Stimulated activated CD8-positive, alpha-beta memory T cell treated with anti-CD3 and anti-CD28 coated beads, Interleukin-7, amount 100 ng/mL, for 48 hours (primary cell): ENCODE data around the gene PRKAR1B.
"Not testable (repeated sequence)": the region's sequence is repeated elsewhere in the genome, so short reads cannot be mapped to it uniquely, and the experiment has no call there.

Source experiments
- DNase-seq, 2 donors: peaks; one replicate each; pipeline ENCODE4 v3.0.0-alpha.2; 2020; ENCODE audit warnings: low read depth in 1 of 2; ENCODE audit errors: extremely low read depth in 1 of 2

The PRKAR1B gene

DNA sequence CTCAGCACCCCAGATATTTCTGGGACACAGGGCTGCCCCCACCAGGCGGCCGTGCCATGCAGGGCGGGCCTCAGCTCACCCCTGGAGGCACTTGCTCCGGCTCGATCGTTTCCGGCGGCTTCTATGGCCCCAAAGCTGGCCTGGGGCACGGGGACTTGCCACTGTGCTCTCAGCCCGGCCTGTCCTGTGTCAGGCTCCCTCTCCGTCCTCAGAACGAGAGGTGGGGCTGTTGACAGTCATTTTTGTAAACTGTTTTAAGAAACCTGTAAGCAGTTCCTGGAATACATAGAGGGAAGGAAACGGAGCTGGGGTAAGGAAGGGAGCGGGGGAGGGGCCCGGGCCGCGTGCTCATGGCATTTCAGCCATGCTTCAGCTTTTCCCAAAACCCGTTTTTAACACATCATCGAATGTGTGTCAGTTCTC lies 30.7 kb upstream of the PRKAR1B start:
- no peak for DNase-seq

DNA sequence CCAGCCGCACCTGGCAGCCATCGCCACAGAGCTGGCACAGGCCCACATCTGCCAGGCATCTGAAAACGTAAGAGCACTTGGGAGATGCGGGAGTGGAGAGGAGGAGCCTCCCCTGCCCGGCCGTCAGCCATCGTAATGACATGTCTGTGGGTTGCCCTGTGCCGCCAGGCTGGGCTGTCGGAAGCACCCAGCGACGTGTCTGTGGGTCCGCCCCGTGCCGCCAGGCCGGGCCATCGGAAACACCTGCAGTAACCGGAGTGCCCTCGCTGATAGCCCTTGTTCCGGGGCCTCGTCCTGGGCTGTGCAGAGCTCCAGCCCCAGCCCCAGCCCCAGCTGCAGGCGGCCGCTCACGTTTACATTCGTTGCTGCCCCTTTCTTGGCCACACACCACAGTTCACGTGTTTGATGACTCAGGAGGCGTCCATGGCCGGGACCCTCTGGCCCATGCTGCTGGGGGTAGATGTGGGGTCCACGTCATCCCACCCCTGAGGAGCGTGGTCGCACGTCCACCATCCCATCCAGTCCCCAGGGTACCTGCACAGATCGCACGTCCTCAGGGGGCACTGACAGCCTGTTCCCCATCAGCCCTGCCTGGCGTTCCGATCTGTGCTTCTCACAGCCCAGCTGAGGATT lies 30.0 kb upstream of the PRKAR1B start:
- no peak for DNase-seq

DNA sequence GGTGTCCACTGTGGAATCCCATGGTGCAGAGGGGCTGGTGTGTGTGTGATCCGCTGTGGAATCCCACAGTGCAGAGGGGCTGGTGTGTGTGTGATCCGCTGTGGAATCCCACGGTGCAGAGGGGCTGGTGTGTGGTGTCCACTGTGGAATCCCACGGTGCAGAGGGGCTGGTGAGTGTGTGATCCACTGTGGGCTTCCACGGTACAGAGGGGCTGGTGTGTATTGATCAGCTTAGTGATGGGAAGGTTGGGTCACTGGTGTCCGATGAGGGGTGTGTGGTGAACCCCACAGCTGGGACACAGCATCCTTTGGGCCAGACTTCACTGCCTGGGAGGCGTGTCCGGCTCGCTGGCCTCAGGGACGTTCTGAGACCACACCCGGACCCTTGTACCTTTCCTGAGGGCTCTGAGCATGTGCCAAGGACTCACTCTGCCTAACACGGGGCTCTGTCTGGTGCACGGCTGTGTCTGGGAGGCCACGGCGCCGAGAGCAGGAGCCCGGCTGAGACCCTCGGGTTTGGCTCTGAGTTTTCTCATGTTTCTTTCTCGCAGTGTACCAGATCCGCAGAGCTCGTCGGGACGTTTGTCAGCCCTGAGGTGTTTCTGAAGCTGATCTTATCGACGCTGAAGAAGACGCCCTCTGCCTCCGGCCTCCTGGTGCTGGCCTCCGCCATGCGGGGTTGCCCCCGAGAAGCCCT lies 29.3 kb upstream of the PRKAR1B start:
- DNase-seq: no peak

DNA sequence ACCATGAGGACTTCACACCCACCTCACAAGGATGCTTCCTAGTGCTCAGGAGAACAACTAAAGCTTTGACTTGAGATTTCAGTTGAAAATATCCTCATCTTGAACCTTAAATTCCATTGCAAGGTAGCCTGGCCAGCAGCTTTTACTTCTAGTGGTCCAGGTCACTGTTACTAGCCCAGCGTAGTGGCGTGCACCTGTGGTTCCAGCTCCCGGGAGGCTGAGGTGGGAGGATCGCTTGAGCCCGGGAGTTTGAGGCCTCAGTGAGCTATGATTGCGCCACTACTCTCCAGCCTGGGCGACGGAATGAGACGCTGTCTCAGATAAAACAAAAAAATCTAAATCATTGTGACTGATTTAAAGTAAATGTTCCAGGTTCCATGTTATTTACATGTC lies 28.3 kb upstream of the PRKAR1B start:
- no peak for DNase-seq

DNA sequence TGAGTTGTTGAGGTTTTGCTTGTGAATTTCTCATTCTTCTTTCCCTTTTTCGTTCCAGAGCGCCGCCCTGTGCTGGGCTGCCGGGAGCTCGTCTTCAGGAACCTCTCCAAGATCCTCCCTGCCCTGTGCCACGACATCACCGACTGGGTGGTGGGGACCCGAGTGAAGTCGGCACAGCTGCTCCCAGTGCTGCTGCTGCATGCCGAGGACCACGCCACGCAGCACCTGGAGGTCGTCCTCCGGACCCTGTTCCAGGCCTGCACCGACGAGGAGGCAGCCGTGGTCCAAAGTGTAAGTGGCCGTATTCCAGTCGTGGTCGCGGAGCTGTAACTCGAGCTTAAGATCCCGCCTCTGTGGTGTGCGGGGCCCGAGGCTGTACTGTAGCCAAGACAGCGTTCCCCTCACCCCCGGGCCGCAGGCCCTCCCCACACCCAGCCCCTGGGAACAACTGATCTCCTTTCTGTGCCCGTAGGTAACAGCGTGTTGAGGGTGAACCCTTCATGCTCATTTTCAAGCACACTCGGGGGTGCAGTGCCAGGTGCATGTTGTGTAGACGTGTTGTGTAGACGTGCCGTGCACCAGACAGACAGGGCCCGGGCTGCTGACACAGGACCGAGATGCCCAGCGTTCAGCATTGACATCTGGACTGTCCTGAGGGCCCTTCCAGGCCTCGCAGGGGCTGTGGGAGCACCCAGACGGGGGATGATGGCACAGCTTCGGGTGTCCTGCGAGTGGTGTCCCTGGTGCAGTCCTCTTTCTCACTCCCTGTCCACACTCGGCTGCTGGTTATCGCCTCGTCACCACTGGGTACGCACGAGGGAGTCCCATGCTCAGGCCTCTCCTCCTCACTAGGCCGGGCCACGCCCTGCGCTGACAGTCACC lies 27.7 kb upstream of the PRKAR1B start:
- DNase-seq: no peak

DNA sequence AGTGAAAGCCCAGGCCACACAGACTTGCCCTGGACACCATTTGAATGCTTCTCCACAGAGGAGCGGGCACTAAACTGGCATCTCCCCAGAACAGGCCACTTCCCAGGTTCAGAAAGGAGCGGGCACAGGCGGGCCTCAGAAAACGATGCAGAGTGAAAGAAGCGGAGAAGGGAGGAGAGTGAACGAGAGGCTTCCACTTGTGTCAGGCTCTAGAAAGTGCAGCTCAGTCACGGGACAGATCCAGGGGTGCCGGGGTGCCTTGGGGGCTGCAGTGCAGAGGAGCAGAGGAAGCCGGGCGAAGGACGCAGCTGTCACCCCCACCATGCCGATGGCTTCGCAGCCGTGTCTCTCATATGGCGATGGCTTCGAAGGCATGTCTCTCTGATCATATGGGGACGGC lies 26.1 kb upstream of the PRKAR1B start:
- DNase-seq: no peak

DNA sequence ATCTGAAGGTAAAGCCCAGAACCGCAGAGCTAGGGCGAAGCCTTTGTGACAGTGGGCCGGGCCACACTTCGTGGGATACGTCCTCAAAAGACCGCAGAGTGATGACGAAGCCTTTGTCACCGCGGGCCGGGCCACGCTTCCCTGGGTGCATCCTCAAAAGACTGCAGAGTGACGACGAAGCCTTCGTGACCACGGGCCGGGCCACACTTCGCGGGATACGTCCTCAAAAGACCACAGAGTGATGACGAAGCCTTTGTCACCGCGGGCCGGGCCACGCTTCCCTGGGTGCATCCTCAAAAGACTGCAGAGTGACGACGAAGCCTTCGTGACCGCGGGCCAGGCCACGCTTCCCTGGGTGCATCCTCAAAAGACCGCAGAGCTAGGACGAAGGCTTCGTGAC lies 25.2 kb upstream of the PRKAR1B start:
- DNase-seq: not testable (repeated sequence)

DNA sequence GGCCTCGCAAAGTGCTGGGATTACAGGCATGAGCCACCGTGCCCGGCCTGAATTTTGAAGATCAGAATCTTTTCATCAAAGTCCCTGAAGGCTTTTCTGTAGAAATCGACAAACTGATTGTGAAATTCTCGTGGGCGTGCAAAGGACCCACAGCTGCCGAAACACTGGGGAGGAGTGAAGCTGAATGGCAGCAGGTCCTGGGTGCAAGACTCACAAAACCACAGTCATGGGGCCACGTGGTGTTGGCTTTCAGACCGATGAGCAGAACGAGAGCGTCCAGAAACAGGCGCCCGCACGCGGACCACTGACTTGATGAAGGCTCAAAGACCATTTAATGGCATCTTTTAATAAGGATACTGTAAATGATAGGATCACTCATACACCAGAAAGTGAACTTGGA lies 24.7 kb upstream of the PRKAR1B start:
- DNase-seq: no peak

DNA sequence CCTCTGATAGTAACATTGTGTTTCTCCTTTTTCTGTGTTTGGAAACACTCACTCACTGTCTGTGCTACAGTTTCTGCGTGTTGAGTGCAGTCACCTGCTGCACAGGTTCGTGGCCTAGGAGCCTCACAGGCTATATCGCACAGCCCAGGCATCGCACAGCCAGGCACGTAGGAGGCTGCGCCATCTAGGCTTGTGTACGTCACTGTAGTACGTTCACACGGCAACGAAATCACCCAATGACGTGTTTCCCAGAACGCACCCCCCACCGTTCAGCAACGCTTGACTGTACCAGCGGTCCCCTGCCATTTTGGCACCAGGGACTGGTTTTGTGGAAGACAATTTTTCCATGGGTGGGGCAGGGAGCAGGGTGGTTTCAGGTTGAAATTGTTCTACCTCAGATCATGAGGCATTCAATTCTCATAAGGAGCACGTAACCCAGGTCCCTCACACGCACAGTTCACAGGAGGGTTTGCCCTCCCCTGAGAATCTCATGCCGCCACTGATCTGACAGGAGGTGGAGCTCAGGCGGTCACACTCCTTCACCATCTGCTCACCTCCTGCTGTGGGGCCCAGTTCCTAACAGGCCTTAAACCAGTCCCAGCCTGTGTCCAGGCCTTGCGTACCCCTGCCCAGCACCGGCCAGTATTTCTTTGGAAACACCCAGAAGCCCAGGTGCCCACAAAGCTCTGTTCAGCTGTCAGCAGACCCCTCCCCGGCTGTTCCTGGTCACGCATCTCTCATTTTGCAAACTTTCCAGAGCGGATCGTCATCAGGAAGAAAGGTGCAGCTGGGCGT lies 23.2 kb upstream of the PRKAR1B start:
- no peak for DNase-seq

DNA sequence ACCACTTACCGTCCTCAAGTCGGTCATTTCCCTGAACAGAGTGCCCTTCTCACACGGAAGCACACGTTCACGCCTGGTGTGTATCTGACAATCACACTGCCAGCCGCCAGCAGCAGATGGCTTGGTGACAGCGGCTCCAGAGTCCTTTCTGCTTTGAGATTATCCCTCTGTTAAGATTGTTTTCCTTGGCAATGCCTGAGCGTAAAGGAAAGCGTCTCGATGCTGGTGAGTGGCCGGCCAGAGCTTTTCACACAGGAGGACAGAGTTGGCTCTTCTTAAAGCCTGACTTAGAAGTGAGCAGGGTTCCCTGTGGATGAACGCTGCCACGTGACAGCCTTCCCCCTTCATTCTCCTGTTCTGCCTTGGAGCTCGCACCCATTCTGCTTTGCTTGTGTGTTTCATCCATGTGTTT lies 22.1 kb upstream of the PRKAR1B start:
- DNase-seq: no peak

DNA sequence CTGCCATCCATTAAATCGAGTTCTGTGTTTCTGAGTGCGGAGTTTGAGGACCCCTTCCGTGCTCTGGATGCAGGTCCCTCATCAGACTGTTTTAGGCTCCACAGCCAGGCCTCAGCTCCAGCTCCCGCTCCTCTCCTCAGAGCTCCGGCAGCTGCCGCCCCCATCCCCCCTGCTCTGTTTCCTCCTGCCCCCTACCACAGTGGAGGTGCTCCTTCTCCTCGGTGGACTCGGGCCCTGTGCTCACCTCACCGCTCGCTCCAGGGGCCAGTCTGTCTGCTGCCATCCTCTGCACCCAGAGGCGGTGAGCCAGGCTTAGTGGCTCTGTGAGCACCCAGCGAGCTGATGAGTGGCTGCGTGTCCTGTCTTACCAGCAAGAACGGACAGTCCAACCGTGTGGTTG lies 21.4 kb upstream of the PRKAR1B start:
- no peak for DNase-seq

DNA sequence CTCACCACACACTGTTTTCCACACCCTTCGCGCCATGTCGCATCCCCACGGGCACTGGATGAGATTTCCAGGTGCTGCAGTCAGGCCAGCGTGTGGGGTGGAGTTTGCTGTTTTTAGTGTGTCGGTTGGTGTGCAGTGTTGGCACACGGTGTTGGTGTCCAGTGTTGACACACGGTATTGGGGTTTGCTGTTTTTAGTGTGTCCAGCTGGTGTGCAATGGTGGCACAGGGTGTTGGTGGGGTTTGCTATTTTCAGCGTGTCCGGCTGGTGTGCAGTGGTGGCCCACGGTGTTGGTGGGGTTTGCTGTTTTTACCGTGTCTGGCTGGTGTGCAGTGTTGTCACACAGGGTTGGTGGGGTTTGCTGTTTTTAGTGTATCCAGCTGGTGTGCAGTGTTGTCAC lies 20.1 kb upstream of the PRKAR1B start:
- no peak for DNase-seq

DNA sequence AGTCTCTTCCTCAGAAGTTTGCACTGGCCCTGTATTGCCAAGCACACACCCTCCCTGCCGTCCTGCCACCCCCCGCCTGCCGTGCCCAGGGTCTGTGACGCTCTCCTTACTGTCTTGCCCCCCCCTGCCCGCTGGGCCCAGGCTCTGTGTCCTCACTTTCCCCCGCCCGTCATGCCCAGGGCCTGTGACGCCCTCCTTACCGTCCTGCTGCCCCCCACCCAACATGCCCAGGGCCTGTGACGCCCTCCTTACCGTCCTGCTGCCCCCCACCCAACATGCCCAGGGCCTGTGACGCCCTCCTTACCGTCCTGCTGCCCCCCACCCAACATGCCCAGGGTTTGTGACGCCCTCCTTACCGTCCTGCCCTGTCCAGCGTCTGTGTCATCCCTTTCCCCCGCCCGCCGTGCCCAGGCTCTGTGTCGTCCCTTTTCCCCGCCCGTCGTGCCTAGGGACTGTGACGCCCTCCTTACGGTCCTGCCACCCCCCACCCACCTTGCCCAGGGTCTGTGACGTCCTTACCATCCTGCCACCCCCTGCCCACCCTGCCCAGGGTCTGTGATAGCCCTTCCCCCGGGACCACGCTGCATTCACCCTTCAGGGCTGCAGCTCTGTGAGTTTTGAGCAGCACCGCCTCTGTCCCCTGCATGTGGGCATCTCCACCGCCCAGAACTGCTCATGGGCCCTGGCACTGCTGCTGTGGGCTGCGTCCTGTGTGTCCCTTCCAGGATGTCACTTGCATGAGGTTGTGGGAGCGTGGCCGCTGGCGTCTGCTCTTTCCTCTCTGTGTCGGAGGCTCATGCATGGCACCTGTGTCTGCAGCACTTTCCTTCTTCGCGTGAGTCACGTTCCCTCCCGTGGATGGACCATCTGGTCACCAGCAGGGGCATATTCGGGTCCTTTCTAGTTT lies 19.3 kb upstream of the PRKAR1B start:
- DNase-seq: no peak

DNA sequence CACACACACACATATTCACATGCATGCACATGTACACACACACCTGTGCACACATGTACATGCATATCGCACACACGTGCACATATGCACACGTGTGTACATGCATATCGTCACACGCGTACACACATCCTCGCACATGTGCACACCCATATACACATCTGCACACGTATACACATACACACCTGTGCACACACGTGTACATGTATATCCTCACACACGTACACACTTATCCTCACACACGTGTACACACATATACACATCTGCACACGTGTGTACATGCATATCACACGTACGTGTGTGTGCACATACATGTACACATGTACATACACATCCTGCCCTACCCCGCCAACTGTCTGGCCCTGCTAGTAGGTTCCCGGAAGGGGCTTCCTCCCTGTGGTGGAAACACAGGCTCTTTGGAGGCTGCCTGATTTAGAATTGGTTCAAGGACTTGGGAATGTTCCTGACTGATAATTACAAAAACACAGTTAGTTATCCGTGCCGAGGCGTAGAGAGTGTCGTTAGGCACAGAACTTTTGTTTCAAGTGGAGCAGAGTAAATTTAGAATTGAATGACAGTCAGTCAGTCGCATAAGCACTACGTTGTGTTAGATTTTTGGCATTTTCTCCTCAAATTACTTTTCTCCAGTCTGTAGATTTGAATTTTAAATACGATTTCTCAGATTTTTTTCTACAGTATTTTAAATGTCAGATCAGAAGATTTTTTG lies 18.5 kb upstream of the PRKAR1B start:
- DNase-seq: no peak

DNA sequence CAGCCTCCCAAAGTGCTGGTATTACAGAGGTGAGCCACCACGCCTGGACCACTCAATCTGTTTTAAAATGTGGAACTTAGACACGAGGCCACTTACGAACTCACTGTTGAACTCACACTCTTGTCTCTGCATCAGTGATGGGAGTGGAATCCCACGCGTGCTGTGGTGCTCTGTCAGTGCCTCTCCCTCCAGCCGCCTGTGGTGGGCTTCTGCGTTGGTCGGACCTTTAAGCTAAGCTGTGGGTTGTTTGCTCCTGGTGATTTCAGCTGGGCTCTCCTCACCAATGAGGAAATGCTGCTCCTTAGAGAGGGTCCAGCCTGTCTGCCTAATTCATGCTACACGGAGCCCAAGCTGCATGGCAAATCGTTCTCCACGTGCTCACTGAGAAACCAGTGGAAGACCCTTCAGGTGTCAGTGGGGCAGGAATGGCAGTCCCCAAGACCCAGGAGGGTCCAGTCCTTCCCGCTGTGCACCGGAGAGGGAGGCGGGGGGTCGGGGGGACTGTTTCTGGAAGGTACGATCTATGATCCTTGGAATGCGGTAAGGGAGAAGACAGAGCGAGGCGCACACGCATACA lies 17.9 kb upstream of the PRKAR1B start:
- no peak for DNase-seq

DNA sequence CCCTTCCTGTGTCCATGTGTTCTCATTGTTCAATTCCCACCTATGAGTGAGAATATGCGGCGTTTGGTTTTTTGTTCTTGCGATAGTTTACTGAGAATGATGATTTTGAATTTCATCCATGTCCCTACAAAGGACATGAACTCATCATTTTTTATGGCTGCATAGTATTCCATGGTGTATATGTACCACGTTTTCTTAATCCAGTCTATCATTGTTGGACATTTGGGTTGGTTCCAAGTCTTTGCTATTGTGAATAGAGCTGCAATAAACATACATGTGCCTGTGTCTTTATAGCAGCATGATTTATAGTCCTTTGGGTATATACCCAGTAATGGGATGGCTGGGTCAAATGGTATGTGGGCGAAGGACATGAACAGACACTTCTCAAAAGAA lies 17.0 kb upstream of the PRKAR1B start:
- DNase-seq: not testable (repeated sequence)

DNA sequence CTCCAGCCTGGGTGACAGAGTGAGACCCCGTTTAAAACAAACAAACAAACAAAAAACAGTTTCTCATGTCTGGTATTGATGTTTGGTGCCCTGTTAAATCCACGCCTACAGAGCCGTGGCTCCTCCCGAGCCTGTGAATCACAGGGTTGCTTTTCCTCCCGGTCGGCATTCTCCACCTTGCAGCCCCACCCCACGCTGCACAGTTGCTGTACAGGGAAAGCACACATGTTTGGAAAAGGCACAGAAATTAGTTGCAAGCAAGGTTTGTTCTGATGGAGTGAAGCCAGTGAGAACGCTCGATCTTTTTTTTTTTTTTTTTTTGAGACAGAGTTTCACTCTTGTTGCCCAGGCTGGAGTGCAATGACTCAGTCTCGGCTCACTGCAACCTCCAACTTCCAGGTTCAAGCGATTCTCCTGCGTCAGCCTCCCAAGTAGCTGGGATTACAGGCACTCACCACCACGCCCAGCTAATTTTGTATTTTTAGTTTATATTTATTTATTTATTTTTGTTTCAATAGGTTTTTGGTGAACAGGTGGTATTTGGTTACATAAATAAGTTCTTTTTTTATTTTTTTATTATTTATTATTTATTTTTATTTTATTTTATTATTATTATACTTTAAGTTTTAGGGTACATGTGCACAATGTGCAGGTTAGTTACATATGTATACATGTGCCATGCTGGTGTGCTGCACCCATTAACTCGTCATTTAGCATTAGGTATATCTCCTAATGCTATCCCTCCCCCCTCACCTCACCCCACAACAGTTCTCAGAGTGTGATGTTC lies 16.5 kb upstream of the PRKAR1B start:
- not testable (repeated sequence) for DNase-seq

DNA sequence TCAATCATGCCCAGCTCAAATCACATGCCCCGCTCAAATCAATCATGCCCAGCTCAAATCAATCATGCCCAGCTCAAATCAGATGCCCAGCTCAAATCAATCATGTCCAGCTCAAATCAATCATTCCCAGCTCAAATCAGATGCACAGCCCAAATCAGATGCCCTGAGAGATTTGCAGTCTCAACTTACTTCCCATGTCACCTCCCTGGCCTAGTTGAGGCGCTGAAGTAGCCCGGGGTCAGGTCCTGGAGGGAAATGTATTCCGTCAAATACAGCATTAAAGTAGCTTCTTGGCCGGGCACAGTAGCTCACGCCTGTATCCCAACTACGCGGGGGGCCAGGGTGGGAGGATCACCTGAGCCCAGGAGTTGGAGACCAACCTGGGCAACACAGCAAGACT lies 15.7 kb upstream of the PRKAR1B start:
- no peak for DNase-seq
